Left cardiac atrium (tissue), 4 donors: ENCODE results near the gene INTS6. TPM values are rescaled to one million over a fixed set of nuclear protein-coding genes. Genes with fewer than 3 reads are reported as not detected.
"Not testable (repeated sequence)": the region's sequence is repeated elsewhere in the genome, so short reads cannot be mapped to it uniquely, and the experiment has no call there.

Experiments used
- ATAC-seq, 2 donors: fragments of 200-7000 bp; cut with Tn5 transposase; one replicate each; pipeline ENCODE4 v1.9.1; 2020; ENCODE audit warnings: mild to moderate bottlenecking in 2 of 2, moderate library complexity in 2 of 2
- DNase-seq: peaks from one replicate; pipeline ENCODE4 v3.0.0-alpha.2; 2020
- intact Hi-C, 2 donors: fragments of 100-400 bp; cut with DNase I; formaldehyde crosslinking; loops; one replicate each; pipeline versions ENCODE4 v1.14.1 to v1.15.1; 2022 to 2023
- total RNA-seq, 2 donors: library from RNA; stranded (reverse); fragmentation: NEBNext Ultra II Directional; extraction: Animal tissue kit (Norgen Biotek cat#: 25700); gene quantifications; one replicate each; pipeline ENCODE4 v1.2.1, GENCODE V29; 2021
- donor health status: DM: no; HTN: yes; CAD: no.
- donor health status: DM: no; HTN: yes; CAD: no; lungs with severe emphysema.
- donor health status: DM: yes; HTN: yes; CAD: no.
- donor health status: Dilated cardiomyopathy.

INTS6 gene
- total RNA-seq, 2 donors from 2014 or later, result 23.9 to 25.3 TPM

- DNase-seq, result no peak
- no peak for ATAC-seq
- intact Hi-C loops, result no loop called here
These were observed 31.9 kb downstream of the INTS6 start for GRCh38 chr13:51420681-51421490.

GRCh38 chr13:51419001-51419636 lies 33.7 kb downstream of the INTS6 start:
- ATAC-seq, result no peak
- intact Hi-C loops, result no loop called here
- DNase-seq, result no peak

- ATAC-seq (no peak), DNase-seq (no peak)
- intact Hi-C loops, result no loop called here
These were observed 35.1 kb downstream of the INTS6 start for GRCh38 chr13:51417716-51418115.

- intact Hi-C loops, result no loop called here
- DNase-seq (no peak), ATAC-seq (no peak)
These were observed 36.7 kb downstream of the INTS6 start for GRCh38 chr13:51416107-51416506.

- intact Hi-C loops, ATAC-seq, DNase-seq: not testable (repeated sequence)
These were observed 37.5 kb downstream of the INTS6 start for GRCh38 chr13:51415339-51415738.

- DNase-seq (no peak), ATAC-seq (no peak)
- intact Hi-C loops, result no loop called here
These were observed 40.4 kb downstream of the INTS6 start for GRCh38 chr13:51412431-51412830.

- DNase-seq (no peak), ATAC-seq (no peak)
- intact Hi-C loops, result no loop called here
These were observed 47.7 kb downstream of the INTS6 start for GRCh38 chr13:51405176-51405575.

GRCh38 chr13:51397262-51397941 lies 55.4 kb downstream of the INTS6 start:
- DNase-seq, result no peak
- intact Hi-C loops, result no loop called here
- ATAC-seq, result peak; percentile 62 to 78

GRCh38 chr13:51396352-51396751 lies 56.5 kb downstream of the INTS6 start:
- DNase-seq (no peak), ATAC-seq (peak in 1 of 2 donors; percentile 37)
- intact Hi-C loops, result no loop called here

- DNase-seq (no peak), ATAC-seq (no peak)
- intact Hi-C loops, result no loop called here
These were observed 58.1 kb downstream of the INTS6 start for GRCh38 chr13:51394724-51395123.

- intact Hi-C loops, result no loop called here
- ATAC-seq, result no peak
- no peak for DNase-seq
These were observed 67.7 kb downstream of the INTS6 start for GRCh38 chr13:51385114-51385513.

- intact Hi-C loops, result no loop called here
- ATAC-seq, result peak in 1 of 2 donors; percentile 31
- DNase-seq, result no peak
These were observed 72.6 kb downstream of the INTS6 start for GRCh38 chr13:51380269-51380668.

- DNase-seq, result no peak
- no peak for ATAC-seq
- intact Hi-C loops, result no loop called here
These were observed 79.4 kb downstream of the INTS6 start for GRCh38 chr13:51373451-51373850.

GRCh38 chr13:51371768-51372399 lies 81.0 kb downstream of the INTS6 start:
- no peak for DNase-seq
- ATAC-seq, result no peak
- intact Hi-C loops, result no loop called here

GRCh38 chr13:51370811-51371210 lies 82.0 kb downstream of the INTS6 start:
- DNase-seq (no peak), ATAC-seq (no peak)
- intact Hi-C loops, result no loop called here

GRCh38 chr13:51370116-51370515 lies 82.7 kb downstream of the INTS6 start:
- peak in 1 of 2 donors; percentile 27 for ATAC-seq
- intact Hi-C loops, result no loop called here
- DNase-seq, result no peak

- DNase-seq (no peak), ATAC-seq (no peak)
- intact Hi-C loops, result no loop called here
These were observed 88.3 kb downstream of the INTS6 start for GRCh38 chr13:51364404-51365008.

- ATAC-seq, result no peak
- DNase-seq, result no peak
- intact Hi-C loops, result no loop called here
These were observed 89.2 kb downstream of the INTS6 start for GRCh38 chr13:51363625-51364024.

GRCh38 chr13:51361106-51361505 lies 91.7 kb downstream of the INTS6 start:
- DNase-seq, result no peak
- ATAC-seq, result no peak
- intact Hi-C loops, result no loop called here
